Measurements from ENCODE around the gene OTULIN.

Gene OTULIN

DNA sequence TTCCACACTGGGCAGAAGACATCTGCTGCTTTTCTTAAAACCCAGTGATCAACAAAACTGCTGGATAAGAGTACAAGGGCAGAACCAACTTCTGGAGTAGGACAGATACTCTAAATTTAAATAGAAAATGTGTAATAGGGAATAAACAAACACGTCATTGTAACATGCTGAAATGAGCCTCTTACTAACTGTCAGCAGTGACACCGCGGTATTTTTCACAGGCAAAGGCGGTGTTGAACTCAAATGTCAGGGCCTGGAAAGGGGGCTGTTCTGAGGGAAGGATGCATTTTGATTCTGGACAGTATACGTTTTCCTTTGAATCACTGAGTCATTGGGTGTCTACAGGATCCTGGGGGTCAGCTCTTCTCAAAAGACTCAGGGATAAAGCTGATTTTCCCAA, 73.5 kb downstream of the OTULIN start:
- DNase-seq (ENCODE audit: insufficient read length, low spot score) (no peak), FAIRE-seq (no peak)
- TF ChIP-seq, protein P1, sequence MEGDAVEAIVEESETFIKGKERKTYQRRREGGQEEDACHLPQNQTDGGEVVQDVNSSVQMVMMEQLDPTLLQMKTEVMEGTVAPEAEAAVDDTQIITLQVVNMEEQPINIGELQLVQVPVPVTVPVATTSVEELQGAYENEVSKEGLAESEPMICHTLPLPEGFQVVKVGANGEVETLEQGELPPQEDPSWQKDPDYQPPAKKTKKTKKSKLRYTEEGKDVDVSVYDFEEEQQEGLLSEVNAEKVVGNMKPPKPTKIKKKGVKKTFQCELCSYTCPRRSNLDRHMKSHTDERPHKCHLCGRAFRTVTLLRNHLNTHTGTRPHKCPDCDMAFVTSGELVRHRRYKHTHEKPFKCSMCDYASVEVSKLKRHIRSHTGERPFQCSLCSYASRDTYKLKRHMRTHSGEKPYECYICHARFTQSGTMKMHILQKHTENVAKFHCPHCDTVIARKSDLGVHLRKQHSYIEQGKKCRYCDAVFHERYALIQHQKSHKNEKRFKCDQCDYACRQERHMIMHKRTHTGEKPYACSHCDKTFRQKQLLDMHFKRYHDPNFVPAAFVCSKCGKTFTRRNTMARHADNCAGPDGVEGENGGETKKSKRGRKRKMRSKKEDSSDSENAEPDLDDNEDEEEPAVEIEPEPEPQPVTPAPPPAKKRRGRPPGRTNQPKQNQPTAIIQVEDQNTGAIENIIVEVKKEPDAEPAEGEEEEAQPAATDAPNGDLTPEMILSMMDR (IDR thresholded peaks at IDR 0.05; ENCODE audit: insufficient read depth, missing control alignments), result no peak

DNA sequence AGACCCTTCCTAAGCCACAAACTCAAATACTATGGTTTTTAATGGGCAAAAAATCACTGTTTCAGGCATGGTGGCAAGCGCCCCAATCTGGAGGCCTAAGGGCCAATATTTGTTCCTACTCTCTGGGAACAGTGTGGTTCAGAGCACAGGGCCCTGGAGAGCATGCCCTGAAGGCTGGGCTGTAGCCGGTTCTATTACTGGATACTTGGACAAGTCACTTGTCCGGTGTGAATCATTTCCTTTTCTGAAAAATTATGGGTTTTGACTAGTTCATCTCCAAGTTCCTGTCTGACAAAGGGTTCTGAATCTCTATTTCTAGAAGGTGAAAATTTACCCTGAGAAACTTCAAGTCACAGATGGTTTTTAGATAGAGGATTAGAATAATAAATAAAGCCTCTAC, 75.0 kb downstream of the OTULIN start:
- TF ChIP-seq, protein P1 (IDR thresholded peaks at IDR 0.05; ENCODE audit: insufficient read depth, missing control alignments), result no peak
- no peak for DNase-seq (ENCODE audit: insufficient read length, low spot score)
- no peak for FAIRE-seq

DNA sequence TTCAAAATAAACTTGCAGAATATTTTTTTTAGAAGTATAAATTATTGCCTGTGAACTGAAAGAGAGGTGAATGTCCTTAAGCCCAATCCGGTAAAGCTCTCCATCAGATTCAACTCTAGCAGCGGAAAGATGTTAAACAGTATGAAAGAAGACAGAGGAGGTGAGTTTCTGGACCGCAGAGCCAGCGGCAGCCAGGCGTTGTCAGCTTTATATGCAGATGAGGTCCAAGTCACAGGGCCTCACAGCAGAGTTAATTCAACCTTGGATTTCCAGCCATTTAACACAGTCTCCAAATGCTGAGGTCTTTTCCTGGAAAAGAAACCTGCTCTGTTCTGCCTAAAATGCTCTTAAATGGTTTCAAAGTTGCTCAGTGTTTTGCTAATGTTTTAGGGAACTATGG, 75.5 kb downstream of the OTULIN start:
- TF ChIP-seq, protein P1 (IDR thresholded peaks at IDR 0.05; ENCODE audit: insufficient read depth, missing control alignments), result no peak
- no peak for DNase-seq (ENCODE audit: insufficient read length, low spot score)
- FAIRE-seq, result no peak

DNA sequence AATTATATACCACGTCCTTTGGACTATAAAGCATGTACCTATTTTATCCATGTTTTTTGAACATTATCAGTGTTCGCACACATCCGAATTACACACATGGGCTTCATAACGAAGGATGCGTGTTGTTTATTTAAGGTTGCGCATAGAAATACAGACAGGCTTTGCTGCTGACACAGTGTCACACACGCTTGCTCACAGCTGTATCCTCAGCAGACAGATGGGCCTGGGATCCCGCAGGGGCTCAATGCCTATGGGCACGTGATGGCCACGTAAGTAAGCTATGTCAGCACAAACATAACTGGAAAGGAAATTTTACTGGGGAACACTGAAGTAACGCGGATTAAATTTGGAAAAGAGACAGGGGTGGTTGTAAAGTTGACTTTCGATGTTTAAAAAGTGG, 76.6 kb downstream of the OTULIN start:
- DNase-seq (ENCODE audit: insufficient read length, low spot score) (no peak), FAIRE-seq (no peak)
- TF ChIP-seq, protein P1 (IDR thresholded peaks at IDR 0.05; ENCODE audit: insufficient read depth, missing control alignments), result no peak

DNA sequence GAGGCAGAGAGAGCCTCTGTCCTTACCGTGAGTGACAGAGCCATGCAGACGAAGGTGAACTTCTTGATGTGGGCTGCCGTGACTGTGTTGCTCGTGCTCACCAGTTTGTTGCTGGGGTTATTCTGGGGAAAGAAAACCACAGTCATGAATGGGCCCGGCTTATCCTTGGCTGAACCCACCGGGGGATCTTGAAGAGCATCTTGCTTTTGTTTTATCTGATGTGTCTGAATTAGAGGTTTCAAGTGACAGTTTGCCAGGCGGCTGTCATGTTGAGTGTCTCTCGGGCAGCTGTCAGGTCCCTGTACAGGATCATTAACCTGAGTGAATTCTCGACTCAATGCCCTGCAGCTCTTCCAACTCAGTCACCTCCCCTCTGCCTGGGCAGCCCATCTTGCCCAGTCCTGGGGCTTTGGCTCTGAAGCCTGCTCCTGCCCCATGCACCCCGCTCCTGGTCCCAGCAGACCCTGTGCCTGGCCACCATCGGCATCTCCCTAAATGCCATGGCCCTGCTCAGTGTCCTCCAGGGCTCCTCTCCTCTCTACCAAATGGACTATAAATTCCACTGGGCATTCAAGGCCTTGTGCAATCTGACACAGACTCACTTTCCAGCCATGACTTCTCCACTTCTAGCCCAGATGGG, 77.4 kb downstream of the OTULIN start:
- TF ChIP-seq, protein P1 (IDR thresholded peaks at IDR 0.05; ENCODE audit: insufficient read depth, missing control alignments), result no peak
- DNase-seq (ENCODE audit: insufficient read length, low spot score) (no peak), FAIRE-seq (no peak)

DNA sequence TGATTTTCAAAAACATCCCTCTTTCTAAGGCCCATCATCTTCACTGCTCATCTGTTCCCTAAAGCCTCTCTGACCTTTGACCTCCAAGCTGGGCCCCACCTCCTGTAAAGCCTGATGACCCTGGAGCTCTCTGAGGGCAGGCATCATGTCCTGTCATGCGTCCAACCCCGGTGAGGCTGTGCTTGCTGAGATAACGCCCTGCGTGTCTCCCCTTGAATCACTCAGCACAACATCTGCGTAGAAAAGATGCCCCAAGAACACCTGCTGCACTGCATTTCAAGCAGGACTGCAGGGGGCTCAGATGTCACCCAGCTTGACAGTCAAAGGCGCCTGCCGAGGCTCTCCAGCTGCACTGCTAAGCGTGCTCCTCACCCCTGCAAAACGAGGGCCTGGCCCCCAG, 78.0 kb downstream of the OTULIN start:
- TF ChIP-seq, protein P1 (IDR thresholded peaks at IDR 0.05; ENCODE audit: insufficient read depth, missing control alignments), result no peak
- FAIRE-seq (no peak), DNase-seq (ENCODE audit: insufficient read length, low spot score) (no peak)

DNA sequence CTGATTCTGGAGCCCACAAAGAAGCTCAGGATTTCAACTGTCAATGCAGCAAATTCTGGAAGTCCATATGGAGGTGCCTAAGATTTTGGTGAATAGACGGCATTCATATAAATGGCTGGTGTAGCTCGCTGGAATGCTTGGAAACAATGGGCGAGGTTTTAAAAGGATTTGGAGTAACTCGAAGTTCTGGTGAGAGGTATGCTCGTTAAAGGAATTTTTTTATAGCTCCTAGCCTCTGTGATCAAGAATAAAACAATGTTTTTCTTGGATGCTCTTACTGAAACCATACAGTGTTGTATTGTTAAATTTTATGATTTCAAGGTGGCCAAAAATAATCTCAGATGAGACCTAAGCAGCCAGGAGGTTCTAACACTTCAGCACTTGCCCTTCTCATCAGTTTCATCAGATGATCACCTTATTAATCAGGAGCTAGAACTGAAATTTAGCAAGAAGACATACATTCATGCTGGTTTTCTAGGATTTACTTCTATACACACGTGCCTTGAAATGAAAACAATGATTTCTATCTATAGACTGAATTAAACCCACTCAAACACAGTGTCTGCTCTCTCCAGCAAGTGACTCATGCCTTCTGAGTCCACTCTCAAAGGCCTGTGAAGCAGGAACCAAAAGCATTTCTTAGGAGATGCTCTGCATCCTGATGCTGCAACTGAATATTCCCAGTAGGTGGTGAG, 79.2 kb downstream of the OTULIN start:
- no peak for FAIRE-seq
- DNase-seq (ENCODE audit: insufficient read length, low spot score), result no peak
- TF ChIP-seq, protein P1 (IDR thresholded peaks at IDR 0.05; ENCODE audit: insufficient read depth, missing control alignments), result no peak

Measured in D721Med (cell line).